ENCODE measurements around the gene PCBP3. TPM values are rescaled to one million over a fixed set of nuclear protein-coding genes. Genes with fewer than 3 reads are reported as not detected.
A peak's percentile ranks its signal among the peaks of the same experiment; 100 is the strongest.
"Not testable (repeated sequence)": the region's sequence is repeated elsewhere in the genome, so short reads cannot be mapped to it uniquely, and the experiment has no call there.

PCBP3 gene
- polyA plus RNA-seq, 1 experiment, result 1.6 TPM

DNA sequence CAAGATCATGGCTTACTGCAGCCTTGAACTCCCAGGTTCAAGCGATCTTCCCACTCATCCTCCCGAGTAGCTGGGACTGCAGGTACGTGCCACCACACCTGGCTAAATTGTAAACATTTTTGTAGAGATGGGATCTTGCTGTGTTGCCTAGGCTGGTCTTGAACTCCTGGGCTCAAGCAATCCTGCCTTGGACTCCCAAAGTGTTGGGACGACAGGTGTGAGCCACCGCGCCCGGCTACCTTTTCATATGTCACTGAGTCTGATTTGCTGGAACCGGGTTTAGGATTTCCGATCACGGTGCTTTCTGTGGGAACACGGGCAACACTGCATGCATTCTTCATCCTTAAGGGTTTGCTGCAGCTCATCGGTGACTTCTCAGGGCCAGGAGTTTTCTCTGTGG, 32.2 kb upstream of the PCBP3 start:
- H3K27ac ChIP-seq (ENCODE audit: low read depth, low read length), result no peak overlapping the region
- peaks cover 33% of the 10 kb centered on the region for H3K27me3 ChIP-seq (ENCODE audit: control insufficient read depth, insufficient read depth, low read length)
- H3K9me3 ChIP-seq (ENCODE audit: control insufficient read depth, insufficient read depth, low read length), result peaks cover 5% of the 10 kb centered on the region
- no peak for DNase-seq (ENCODE audit: low read depth, low spot score)
- TF ChIP-seq, protein P1, sequence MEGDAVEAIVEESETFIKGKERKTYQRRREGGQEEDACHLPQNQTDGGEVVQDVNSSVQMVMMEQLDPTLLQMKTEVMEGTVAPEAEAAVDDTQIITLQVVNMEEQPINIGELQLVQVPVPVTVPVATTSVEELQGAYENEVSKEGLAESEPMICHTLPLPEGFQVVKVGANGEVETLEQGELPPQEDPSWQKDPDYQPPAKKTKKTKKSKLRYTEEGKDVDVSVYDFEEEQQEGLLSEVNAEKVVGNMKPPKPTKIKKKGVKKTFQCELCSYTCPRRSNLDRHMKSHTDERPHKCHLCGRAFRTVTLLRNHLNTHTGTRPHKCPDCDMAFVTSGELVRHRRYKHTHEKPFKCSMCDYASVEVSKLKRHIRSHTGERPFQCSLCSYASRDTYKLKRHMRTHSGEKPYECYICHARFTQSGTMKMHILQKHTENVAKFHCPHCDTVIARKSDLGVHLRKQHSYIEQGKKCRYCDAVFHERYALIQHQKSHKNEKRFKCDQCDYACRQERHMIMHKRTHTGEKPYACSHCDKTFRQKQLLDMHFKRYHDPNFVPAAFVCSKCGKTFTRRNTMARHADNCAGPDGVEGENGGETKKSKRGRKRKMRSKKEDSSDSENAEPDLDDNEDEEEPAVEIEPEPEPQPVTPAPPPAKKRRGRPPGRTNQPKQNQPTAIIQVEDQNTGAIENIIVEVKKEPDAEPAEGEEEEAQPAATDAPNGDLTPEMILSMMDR (IDR thresholded peaks at IDR 0.05; ENCODE audit: low read depth, low read length), result no peak
- no peak overlapping the region for H3K4me3 ChIP-seq (ENCODE audit: low read depth, low read length)
- ChIA-PET POLR2A (no interaction called here), CTCF (interaction anchor here (2.1 kb wide), 1 partner anchor 55 kb away, joined by 7 read pairs; no protein-coding TSS in a partner anchor)

DNA sequence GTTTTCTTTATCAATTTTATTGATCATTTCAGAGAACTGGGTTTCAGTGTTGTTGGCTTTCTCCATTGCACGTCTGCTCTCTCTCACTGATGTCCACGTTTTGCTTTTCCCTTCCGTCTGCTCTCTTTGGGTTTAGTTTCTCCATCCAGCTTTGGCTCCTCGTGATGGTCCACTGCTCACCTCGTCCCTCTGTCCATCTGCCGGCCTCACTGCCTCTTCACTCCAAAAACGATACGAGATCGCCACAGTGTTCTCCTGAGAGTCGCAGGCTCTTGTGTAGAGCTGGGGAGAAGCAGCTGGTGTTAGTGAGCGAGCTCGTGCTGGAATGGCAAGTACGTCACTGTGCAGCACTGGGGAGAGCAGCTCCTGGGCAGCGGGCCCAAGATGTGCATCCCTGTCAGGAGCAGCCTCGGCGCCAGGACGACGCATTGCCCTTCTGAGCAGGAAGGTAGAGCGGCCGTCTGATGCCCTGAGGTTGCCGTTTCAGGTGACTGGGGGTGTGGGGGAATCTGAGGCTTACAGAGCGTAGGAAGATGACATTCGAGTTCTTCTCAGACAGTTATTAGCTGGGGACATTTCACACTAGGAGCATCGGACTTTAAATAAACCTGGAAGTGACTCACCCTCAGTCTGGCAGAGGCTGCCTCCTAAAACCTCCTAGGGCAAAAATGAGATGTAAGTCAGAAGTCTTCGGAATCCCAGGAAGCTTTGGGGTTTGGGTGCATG, 31.4 kb upstream of the PCBP3 start:
- no peak overlapping the region for H3K27ac ChIP-seq (ENCODE audit: low read depth, low read length)
- TF ChIP-seq, protein P1 (IDR thresholded peaks at IDR 0.05; ENCODE audit: low read depth, low read length), result no peak
- ChIA-PET POLR2A (interaction anchor here (0.5 to 1.0 kb wide), 2 partner anchors 49 to 1023 kb away, joined by 4 read pairs; partner anchors contain the start of gene PRMT2), CTCF (interaction anchor here (1.2 to 2.1 kb wide), 2 partner anchors 16 to 56 kb away, joined by 3 to 7 read pairs; no protein-coding TSS in a partner anchor)
- DNase-seq (ENCODE audit: low read depth, low spot score), result peak; percentile 67
- H3K4me3 ChIP-seq (ENCODE audit: low read depth, low read length), result 0 out of 2 replicates have a peak overlapping the region, but pooled peaks have one; percentile 7
- H3K27me3 ChIP-seq (ENCODE audit: control insufficient read depth, insufficient read depth, low read length), result peaks cover 31% of the 10 kb centered on the region
- H3K9me3 ChIP-seq (ENCODE audit: control insufficient read depth, insufficient read depth, low read length), result no peaks in the 10 kb centered on the region; the same call in none of the 2 replicates

DNA sequence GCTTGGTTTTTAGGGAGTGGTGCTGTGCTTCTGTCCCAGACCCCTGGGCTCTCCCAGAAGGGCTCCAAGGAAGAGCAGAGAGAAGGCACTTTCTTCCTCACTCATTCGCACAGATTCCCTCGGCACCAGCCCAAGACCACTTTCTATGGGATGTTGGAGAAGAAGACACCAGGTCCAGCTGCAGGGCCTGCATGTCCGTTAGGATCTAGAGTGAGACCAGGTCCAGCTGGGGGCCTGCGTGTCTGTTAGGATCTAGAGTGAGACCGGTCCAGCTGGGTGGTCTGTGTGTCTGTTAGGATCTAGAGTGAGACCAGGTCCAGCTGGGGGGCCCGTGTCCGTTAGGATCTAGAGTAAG, 30.9 kb upstream of the PCBP3 start:
- POLR2A ChIA-PET, result interaction anchor here (1.0 kb wide), 1 partner anchor 50 kb away, joined by 4 read pairs; no protein-coding TSS in a partner anchor
- not testable (repeated sequence) for DNase-seq (ENCODE audit: low read depth, low spot score); H3K9me3 ChIP-seq (ENCODE audit: control insufficient read depth, insufficient read depth, low read length); H3K4me3 ChIP-seq (ENCODE audit: low read depth, low read length); H3K27ac ChIP-seq (ENCODE audit: low read depth, low read length)
- CTCF ChIA-PET, result interaction anchor here (1.2 to 2.1 kb wide), 2 partner anchors 16 to 57 kb away, joined by 3 to 7 read pairs; no protein-coding TSS in a partner anchor
- H3K27me3 ChIP-seq (ENCODE audit: control insufficient read depth, insufficient read depth, low read length), result peaks cover 34% of the 10 kb centered on the region

DNA sequence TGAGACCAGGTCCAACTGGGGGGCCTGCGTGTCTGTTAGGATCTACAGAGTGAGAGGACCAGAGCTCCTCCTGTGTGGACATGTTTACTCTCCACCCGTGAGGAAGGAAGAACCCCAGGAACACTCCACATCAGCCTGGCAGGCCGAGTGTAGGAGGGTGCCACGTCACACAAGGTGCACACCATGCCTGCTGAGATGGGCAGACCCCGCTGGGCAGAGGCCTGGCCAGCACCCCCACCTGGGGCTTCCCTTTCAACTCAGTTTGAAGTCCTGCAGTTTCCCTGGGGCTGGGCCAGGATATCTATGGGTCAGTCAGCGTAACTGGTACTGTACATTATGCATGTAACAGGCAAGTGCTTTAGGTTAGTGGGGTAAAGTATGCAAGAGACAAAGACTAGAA, 30.1 kb upstream of the PCBP3 start:
- POLR2A ChIA-PET, result no interaction called here
- CTCF ChIA-PET, result no interaction called here
- TF ChIP-seq, protein P1 (IDR thresholded peaks at IDR 0.05; ENCODE audit: low read depth, low read length), result no peak
- Histone ChIP-seq H3K27me3 (ENCODE audit: control insufficient read depth, insufficient read depth, low read length) (peaks cover 36% of the 10 kb centered on the region), H3K9me3 (ENCODE audit: control insufficient read depth, insufficient read depth, low read length) (no peaks in the 10 kb centered on the region; the same call in 1 of the 2 replicates), H3K4me3 (ENCODE audit: low read depth, low read length) (no peak overlapping the region), H3K27ac (ENCODE audit: low read depth, low read length) (no peak overlapping the region)
- no peak for DNase-seq (ENCODE audit: low read depth, low spot score)

DNA sequence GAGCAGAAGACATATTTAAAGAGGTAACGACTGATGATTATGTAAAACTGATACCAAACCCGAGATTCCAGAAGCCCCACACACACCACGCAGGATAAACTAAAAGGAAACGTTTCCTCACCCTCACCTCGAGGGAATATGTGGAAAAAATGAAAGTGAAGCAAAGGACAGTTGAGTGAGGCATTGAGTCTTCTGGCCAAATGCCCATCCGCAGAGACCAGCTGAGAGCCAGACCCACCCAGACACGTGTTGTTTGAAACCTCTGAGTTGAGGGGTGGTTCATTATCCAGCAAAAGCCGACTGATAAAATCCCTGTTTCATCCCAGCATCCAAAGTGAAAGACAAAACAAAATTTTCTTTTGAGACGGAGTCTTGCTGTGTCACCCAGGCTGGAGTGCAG, 29.6 kb upstream of the PCBP3 start:
- DNase-seq (ENCODE audit: low read depth, low spot score), result no peak
- POLR2A ChIA-PET, result no interaction called here
- Histone ChIP-seq H3K4me3 (ENCODE audit: low read depth, low read length) (no peak overlapping the region), H3K27ac (ENCODE audit: low read depth, low read length) (no peak overlapping the region), H3K27me3 (ENCODE audit: control insufficient read depth, insufficient read depth, low read length) (peaks cover 36% of the 10 kb centered on the region), H3K9me3 (ENCODE audit: control insufficient read depth, insufficient read depth, low read length) (peaks cover 1% of the 10 kb centered on the region)
- TF ChIP-seq, protein P1 (IDR thresholded peaks at IDR 0.05; ENCODE audit: low read depth, low read length), result no peak
- CTCF ChIA-PET, result no interaction called here
